HEK293 (cell line): ENCODE results near the gene SLC26A11.
A peak's percentile ranks its signal among the peaks of the same experiment; 100 is the strongest.

Source experiments
- CTCF ChIA-PET: fragments of 350-600 bp; formaldehyde crosslinking; extraction: SDS; loops from one replicate; lab custom pipeline; 2021; ENCODE audit warnings: antibody characterized with exemption; lab: Yijun Ruan, JAX
- POLR2A ChIA-PET: fragments of 300-600 bp; formaldehyde crosslinking; extraction: SDS; loops from one replicate; lab custom pipeline; 2020; ENCODE audit warnings: antibody characterized with exemption, inconsistent platforms; lab: Yijun Ruan, JAX
- H3K27ac ChIP-seq: fragments of 200-500 bp; sonication (Bioruptor generic); 2 replicates; pipeline ENCODE4 v1.5.1; 2014; ENCODE audit warnings: low read depth, low read length, control low read depth, inconsistent platforms; ENCODE audit errors: extremely low read depth
- H3K36me3 ChIP-seq, 2 experiments: fragments of 200-500 bp in 1 of 2; sonication (Bioruptor generic) in 1 of 2; 1 replicate in 1 of 2; 2 replicates in 1 of 2; pipeline ENCODE4 v1.5.1; 2014 to 2017; ENCODE audit warnings: inconsistent platforms in 2 of 2, low read length in 2 of 2; ENCODE audit not compliant: control insufficient read depth in 2 of 2, insufficient read depth in 1 of 2
- H3K4me1 ChIP-seq: fragments of 200-500 bp; sonication (Bioruptor generic); 2 replicates; pipeline ENCODE4 v1.5.1; 2014; ENCODE audit warnings: mild to moderate bottlenecking, low read length, inconsistent platforms; ENCODE audit not compliant: control insufficient read depth, insufficient read depth
- H3K4me3 ChIP-seq: 2 replicates; pipeline ENCODE4 v1.5.1; 2011; ENCODE audit warnings: low read depth, mild to moderate bottlenecking, control low read depth, low read length, moderate library complexity
- H3K9me3 ChIP-seq: fragments of 200-500 bp; sonication (Bioruptor generic); 2 replicates; pipeline ENCODE4 v1.5.1; 2014; ENCODE audit warnings: low read depth, low read length, inconsistent platforms; ENCODE audit not compliant: control insufficient read depth, insufficient read depth
- HIC1 ChIP-seq: fragments of 450-650 bp; formaldehyde crosslinking; IDR thresholded peaks from 2 replicates; pipeline ENCODE4 v1.5.1; 2016; ENCODE audit warnings: missing biosample characterization, missing genetic modification characterization
- HOXC10 ChIP-seq: sonication (generic); formaldehyde crosslinking; IDR thresholded peaks from 2 replicates; pipeline ENCODE4 v1.8.1; 2023; ENCODE audit warnings: mild to moderate bottlenecking, missing genetic modification reagents
- KLF8 ChIP-seq: fragments of 450-650 bp; formaldehyde crosslinking; IDR thresholded peaks from 2 replicates; pipeline ENCODE4 v1.5.1; 2016; ENCODE audit warnings: missing biosample characterization, missing genetic modification characterization
- KLF9 ChIP-seq: fragments of 450-650 bp; formaldehyde crosslinking; IDR thresholded peaks from 2 replicates; pipeline ENCODE4 v1.5.1; 2016; ENCODE audit warnings: missing biosample characterization, missing genetic modification characterization, low read depth
- OSR2 ChIP-seq: fragments of 450-650 bp; formaldehyde crosslinking; IDR thresholded peaks from 2 replicates; pipeline ENCODE4 v1.5.1; 2016; ENCODE audit warnings: missing biosample characterization, missing genetic modification characterization
- PRDM6 ChIP-seq: fragments of 450-650 bp; formaldehyde crosslinking; IDR thresholded peaks from 2 replicates; pipeline ENCODE4 v1.5.1; 2017; ENCODE audit warnings: missing biosample characterization, missing genetic modification characterization
- SCRT1 ChIP-seq: fragments of 450-650 bp; formaldehyde crosslinking; IDR thresholded peaks from 2 replicates; pipeline ENCODE4 v1.5.1; 2016; ENCODE audit warnings: missing biosample characterization, missing genetic modification characterization, borderline replicate concordance
- SCRT2 ChIP-seq: fragments of 450-650 bp; formaldehyde crosslinking; IDR thresholded peaks from 2 replicates; pipeline ENCODE4 v1.5.1; 2016; ENCODE audit warnings: missing biosample characterization, missing genetic modification characterization
- SETDB1 ChIP-seq: IDR thresholded peaks from one replicate; pipeline ENCODE4 v1.6.1; 2017; ENCODE audit warnings: mild to moderate bottlenecking, low read length, moderate library complexity, mixed read lengths; ENCODE audit not compliant: insufficient read length
- SP3 ChIP-seq: fragments of 450-650 bp; formaldehyde crosslinking; IDR thresholded peaks from 2 replicates; pipeline ENCODE4 v1.5.1; 2016; ENCODE audit warnings: missing biosample characterization, missing genetic modification characterization
- YY2 ChIP-seq: fragments of 450-650 bp; formaldehyde crosslinking; IDR thresholded peaks from 2 replicates; pipeline ENCODE4 v1.5.1; 2016; ENCODE audit warnings: missing biosample characterization, missing genetic modification characterization
- ZBTB17 ChIP-seq: fragments of 450-650 bp; formaldehyde crosslinking; IDR thresholded peaks from 2 replicates; pipeline ENCODE4 v1.5.1; 2016; ENCODE audit warnings: missing biosample characterization, missing genetic modification characterization
- ZBTB48 ChIP-seq: fragments of 450-650 bp; formaldehyde crosslinking; IDR thresholded peaks from 2 replicates; pipeline ENCODE4 v1.5.1; 2016; ENCODE audit warnings: missing biosample characterization, missing genetic modification characterization
- ZIC2 ChIP-seq: fragments of 450-650 bp; formaldehyde crosslinking; IDR thresholded peaks from 2 replicates; pipeline ENCODE4 v1.5.1; 2016; ENCODE audit warnings: missing biosample characterization, missing genetic modification characterization
- ZNF202 ChIP-seq: fragments of 450-650 bp; formaldehyde crosslinking; IDR thresholded peaks from 2 replicates; pipeline ENCODE4 v1.5.1; 2016; ENCODE audit warnings: missing biosample characterization, missing genetic modification characterization, borderline replicate concordance
- ZNF341 ChIP-seq: fragments of 450-650 bp; formaldehyde crosslinking; IDR thresholded peaks from 2 replicates; pipeline ENCODE4; 2016; ENCODE audit warnings: low read depth, missing biosample characterization, missing genetic modification characterization
- ZNF48 ChIP-seq: fragments of 450-650 bp; formaldehyde crosslinking; IDR thresholded peaks from 2 replicates; pipeline ENCODE4 v1.5.1; 2016; ENCODE audit warnings: missing biosample characterization, missing genetic modification characterization
- ZNF600 ChIP-seq: fragments of 450-650 bp; formaldehyde crosslinking; IDR thresholded peaks from 2 replicates; pipeline ENCODE4 v1.5.1; 2016; ENCODE audit warnings: missing biosample characterization, missing genetic modification characterization
- ZNF670 ChIP-seq: fragments of 450-650 bp; formaldehyde crosslinking; IDR thresholded peaks from 2 replicates; pipeline ENCODE4 v1.5.1; 2016; ENCODE audit warnings: missing biosample characterization, missing genetic modification characterization, low read depth
- ZNF677 ChIP-seq: fragments of 450-650 bp; IDR thresholded peaks from 2 replicates; pipeline ENCODE4 v1.5.0; 2018; ENCODE audit warnings: missing biosample characterization, mild to moderate bottlenecking, missing genetic modification characterization, moderate library complexity
- ZNF843 ChIP-seq: fragments of 450-650 bp; formaldehyde crosslinking; IDR thresholded peaks from 2 replicates; pipeline ENCODE4 v1.5.1; 2016; ENCODE audit warnings: missing biosample characterization, missing genetic modification characterization
- ZSCAN30 ChIP-seq: fragments of 450-650 bp; IDR thresholded peaks from 2 replicates; pipeline ENCODE4 v1.5.1; 2018; ENCODE audit warnings: missing biosample characterization, mild to moderate bottlenecking, missing genetic modification characterization, moderate library complexity
- TF ChIP-seq, protein P1 (sequence below): fragments of 450-650 bp; formaldehyde crosslinking; IDR thresholded peaks from 2 replicates; pipeline ENCODE4 v1.5.1; 2017; ENCODE audit warnings: missing biosample characterization, missing genetic modification characterization
- TF ChIP-seq, protein P2 (sequence below): IDR thresholded peaks from 2 replicates; pipeline ENCODE4 v1.6.1; 2011; ENCODE audit warnings: mild to moderate bottlenecking, low read depth, low read length, borderline replicate concordance

The SLC26A11 gene

DNA sequence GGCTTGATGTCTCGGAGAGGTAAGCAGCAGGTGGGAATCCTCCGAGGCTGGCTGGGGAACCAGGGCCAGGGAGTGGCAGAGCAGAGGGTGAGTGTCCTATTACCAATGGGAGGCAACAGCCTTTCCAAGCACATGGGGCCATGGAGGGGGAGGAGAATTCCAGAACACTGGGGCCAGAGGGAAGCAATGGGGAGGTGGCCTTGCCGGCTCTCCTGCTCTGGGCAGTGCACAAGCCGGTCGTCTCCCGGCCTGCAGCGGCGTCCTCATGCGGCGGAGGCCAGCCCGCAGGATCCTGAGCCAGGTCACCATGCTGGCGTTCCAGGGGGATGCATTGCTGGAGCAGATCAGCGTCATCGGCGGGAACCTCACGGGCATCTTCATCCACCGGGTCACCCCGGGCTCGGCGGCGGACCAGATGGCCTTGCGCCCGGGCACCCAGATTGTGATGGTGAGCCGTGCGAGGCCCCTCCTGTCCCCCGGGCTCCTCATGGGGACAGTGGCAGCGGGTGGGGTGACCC is 22.0 kb upstream of the SLC26A11 start:
- POLR2A ChIA-PET: no interaction called here
- Histone ChIP-seq H3K9me3 (no peaks in the 10 kb centered on the region), H3K4me3 (no peak overlapping the region)
- CTCF ChIA-PET: interaction anchor here (1.0 to 1.1 kb wide), 2 partner anchors 97 to 115 kb away, joined by 3 read pairs; partner anchors contain the start of gene GAA
- TF ChIP-seq, protein P1, sequence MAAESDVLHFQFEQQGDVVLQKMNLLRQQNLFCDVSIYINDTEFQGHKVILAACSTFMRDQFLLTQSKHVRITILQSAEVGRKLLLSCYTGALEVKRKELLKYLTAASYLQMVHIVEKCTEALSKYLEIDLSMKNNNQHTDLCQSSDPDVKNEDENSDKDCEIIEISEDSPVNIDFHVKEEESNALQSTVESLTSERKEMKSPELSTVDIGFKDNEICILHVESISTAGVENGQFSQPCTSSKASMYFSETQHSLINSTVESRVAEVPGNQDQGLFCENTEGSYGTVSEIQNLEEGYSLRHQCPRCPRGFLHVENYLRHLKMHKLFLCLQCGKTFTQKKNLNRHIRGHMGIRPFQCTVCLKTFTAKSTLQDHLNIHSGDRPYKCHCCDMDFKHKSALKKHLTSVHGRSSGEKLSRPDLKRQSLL (tag by site-specific recombination): no peak
- TF ChIP-seq ZNF341 (tag by site-specific recombination) (peak; percentile 46; the same call in 1 of the 2 replicates), HIC1 (tag by site-specific recombination) (no peak), YY2 (tag by site-specific recombination) (no peak), KLF8 (tag by site-specific recombination) (no peak), PRDM6 (tag by site-specific recombination) (no peak), ZNF677 (tag by site-specific recombination) (no peak), ZNF48 (tag by site-specific recombination) (no peak), HOXC10 (CRISPR knock-in tag) (no peak), ZBTB17 (0 out of 2 replicates have a peak, but pooled peaks have one; percentile 12), ZBTB48 (tag by site-specific recombination) (no peak), ZNF600 (peak; percentile 85), SCRT2 (tag by site-specific recombination) (peak; percentile 52; the same call in 1 of the 2 replicates), OSR2 (tag by site-specific recombination) (no peak), ZSCAN30 (tag by site-specific recombination) (no peak), ZIC2 (peak; percentile 63), SETDB1 (no peak), ZNF670 (tag by site-specific recombination) (no peak), ZNF843 (tag by site-specific recombination) (no peak), KLF9 (tag by site-specific recombination) (no peak), SCRT1 (tag by site-specific recombination) (peak; percentile 41; the same call in 1 of the 2 replicates), ZNF202 (no peak), SP3 (tag by site-specific recombination) (no peak)
- TF ChIP-seq, protein P2, sequence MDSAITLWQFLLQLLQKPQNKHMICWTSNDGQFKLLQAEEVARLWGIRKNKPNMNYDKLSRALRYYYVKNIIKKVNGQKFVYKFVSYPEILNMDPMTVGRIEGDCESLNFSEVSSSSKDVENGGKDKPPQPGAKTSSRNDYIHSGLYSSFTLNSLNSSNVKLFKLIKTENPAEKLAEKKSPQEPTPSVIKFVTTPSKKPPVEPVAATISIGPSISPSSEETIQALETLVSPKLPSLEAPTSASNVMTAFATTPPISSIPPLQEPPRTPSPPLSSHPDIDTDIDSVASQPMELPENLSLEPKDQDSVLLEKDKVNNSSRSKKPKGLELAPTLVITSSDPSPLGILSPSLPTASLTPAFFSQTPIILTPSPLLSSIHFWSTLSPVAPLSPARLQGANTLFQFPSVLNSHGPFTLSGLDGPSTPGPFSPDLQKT: no peak
- TF ChIP-seq, all 188 proteins: peak for 6
- H3K27ac ChIP-seq: no peak overlapping the region
- no peaks in the 10 kb centered on the region for H3K4me1 ChIP-seq
- no peaks in the 10 kb centered on the region; a peak in 1 of 3 replicates for H3K36me3 ChIP-seq
